GM08714 (cell line): Measurements from ENCODE around the gene HP.
"Not testable (repeated sequence)": the region's sequence is repeated elsewhere in the genome, so short reads cannot be mapped to it uniquely, and the experiment has no call there.

ENCODE experiments used
- H3K4me3 ChIP-seq: fragments of 200-500 bp; sonication (Bioruptor generic); 2 replicates; pipeline ENCODE4 v1.5.1; 2014; ENCODE audit warnings: mild to moderate bottlenecking, low read length, inconsistent platforms
- ZNF274 ChIP-seq: IDR thresholded peaks from 2 replicates; pipeline ENCODE4 v1.6.1; 2012; ENCODE audit warnings: mild to moderate bottlenecking, low read depth, low read length

HP gene

GRCh38 chr16:72025404-72026114 lies 28.7 kb upstream of the HP start:
- TF ChIP-seq ZNF274 = no peak
- H3K4me3 ChIP-seq = no peak overlapping the region

- H3K4me3 ChIP-seq = no peak overlapping the region
- no peak for TF ChIP-seq ZNF274
Measured at GRCh38 chr16:72027669-72028378, 26.5 kb upstream of the HP start.

- no peak for TF ChIP-seq ZNF274
- H3K4me3 ChIP-seq = no peak overlapping the region
Measured at GRCh38 chr16:72029567-72030271, 24.6 kb upstream of the HP start.

GRCh38 chr16:72033437-72033836 lies 20.9 kb upstream of the HP start:
- no peak for TF ChIP-seq ZNF274
- no peak overlapping the region for H3K4me3 ChIP-seq

GRCh38 chr16:72036098-72036497 lies 18.2 kb upstream of the HP start:
- no peak for TF ChIP-seq ZNF274
- no peak overlapping the region for H3K4me3 ChIP-seq

- TF ChIP-seq ZNF274 = no peak
- H3K4me3 ChIP-seq = no peak overlapping the region
Measured at GRCh38 chr16:72042157-72042660, 12.1 kb upstream of the HP start.

GRCh38 chr16:72043058-72043457 lies 11.2 kb upstream of the HP start:
- no peak for TF ChIP-seq ZNF274
- no peak overlapping the region for H3K4me3 ChIP-seq

GRCh38 chr16:72043539-72043938 lies 10.8 kb upstream of the HP start:
- no peak overlapping the region for H3K4me3 ChIP-seq
- no peak for TF ChIP-seq ZNF274

GRCh38 chr16:72044296-72044695 lies 10.0 kb upstream of the HP start:
- TF ChIP-seq ZNF274 = no peak
- H3K4me3 ChIP-seq = no peak overlapping the region

- no peak overlapping the region for H3K4me3 ChIP-seq
- TF ChIP-seq ZNF274 = no peak
Measured at GRCh38 chr16:72044825-72045359, 9.4 kb upstream of the HP start.

GRCh38 chr16:72049110-72049509 lies 5.2 kb upstream of the HP start:
- no peak overlapping the region for H3K4me3 ChIP-seq
- no peak for TF ChIP-seq ZNF274

GRCh38 chr16:72050769-72051464 lies 3.4 kb upstream of the HP start:
- no peak overlapping the region for H3K4me3 ChIP-seq
- TF ChIP-seq ZNF274 = no peak

GRCh38 chr16:72051818-72052217 lies 2.5 kb upstream of the HP start:
- H3K4me3 ChIP-seq = no peak overlapping the region
- TF ChIP-seq ZNF274 = no peak

- no peak for TF ChIP-seq ZNF274
- H3K4me3 ChIP-seq = no peak overlapping the region
Measured at GRCh38 chr16:72055911-72056310, 1.6 kb downstream of the HP start.

GRCh38 chr16:72057313-72057712 lies 3.0 kb downstream of the HP start:
- not testable (repeated sequence) for H3K4me3 ChIP-seq

- H3K4me3 ChIP-seq = not testable (repeated sequence)
Measured at GRCh38 chr16:72059060-72059459, 4.8 kb downstream of the HP start.
